Islet of Langerhans (tissue), 1 donor: Measurements from ENCODE around the gene ARHGAP26.

Experiments used
- FAIRE-seq: peaks from one replicate; lab custom pipeline; 2011; peaks lifted over from hg19 to GRCh38; lab: Jason Lieb, UNC

Gene ARHGAP26

GRCh38 chr5:142830241-142831008, 60.2 kb downstream of the ARHGAP26 start:
- no peak for FAIRE-seq

GRCh38 chr5:142831009-142831383, 60.8 kb downstream of the ARHGAP26 start:
- no peak for FAIRE-seq

- FAIRE-seq = no peak
Observed at GRCh38 chr5:142832263-142832662, 62.1 kb downstream of the ARHGAP26 start.

- FAIRE-seq = no peak
Observed at GRCh38 chr5:142833517-142834449, 63.6 kb downstream of the ARHGAP26 start.

- no peak for FAIRE-seq
Observed at GRCh38 chr5:142834504-142834903, 64.3 kb downstream of the ARHGAP26 start.

GRCh38 chr5:142835540-142835939, 65.4 kb downstream of the ARHGAP26 start:
- no peak for FAIRE-seq

GRCh38 chr5:142836048-142836447, 65.9 kb downstream of the ARHGAP26 start:
- no peak for FAIRE-seq

GRCh38 chr5:142837081-142837725, 67.0 kb downstream of the ARHGAP26 start:
- FAIRE-seq = no peak

- no peak for FAIRE-seq
Observed at GRCh38 chr5:142838845-142839244, 68.7 kb downstream of the ARHGAP26 start.

- FAIRE-seq = no peak
Observed at GRCh38 chr5:142839711-142840346, 69.7 kb downstream of the ARHGAP26 start.

GRCh38 chr5:142840575-142840974, 70.4 kb downstream of the ARHGAP26 start:
- no peak for FAIRE-seq

GRCh38 chr5:142841511-142842265, 71.5 kb downstream of the ARHGAP26 start:
- FAIRE-seq = no peak

GRCh38 chr5:142842994-142843905, 73.1 kb downstream of the ARHGAP26 start:
- FAIRE-seq = no peak

GRCh38 chr5:142844866-142845265, 74.7 kb downstream of the ARHGAP26 start:
- no peak for FAIRE-seq

GRCh38 chr5:142845402-142845921, 75.3 kb downstream of the ARHGAP26 start:
- FAIRE-seq = no peak

GRCh38 chr5:142845954-142846398, 75.8 kb downstream of the ARHGAP26 start:
- no peak for FAIRE-seq

GRCh38 chr5:142846406-142846805, 76.2 kb downstream of the ARHGAP26 start:
- FAIRE-seq = no peak

GRCh38 chr5:142847898-142848790, 78.0 kb downstream of the ARHGAP26 start:
- no peak for FAIRE-seq

GRCh38 chr5:142849466-142849865, 79.3 kb downstream of the ARHGAP26 start:
- no peak for FAIRE-seq
